ENCODE data around the gene UPK3A.
A peak's percentile ranks its signal among the peaks of the same experiment; 100 is the strongest.
"Not testable (repeated sequence)": the region's sequence is repeated elsewhere in the genome, so short reads cannot be mapped to it uniquely, and the experiment has no call there.

UPK3A gene

GRCh38 chr22:45254388-45254787, 30.4 kb upstream of the UPK3A start:
- H3K4me1 ChIP-seq (ENCODE audit: control insufficient read depth, low read depth, low read length) = no peaks in the 10 kb centered on the region
- no peak overlapping the region for H2BK15ac ChIP-seq (replicated peaks; ENCODE audit: low read depth)
- H2BK120ac ChIP-seq (ENCODE audit: low read depth, low read length) = no peak overlapping the region
- no peak overlapping the region for H2BK5ac ChIP-seq (ENCODE audit: low read length)
- H3K27me3 ChIP-seq (ENCODE audit: insufficient read depth, low read length, poor library complexity) = no peaks in the 10 kb centered on the region
- H3K79me2 ChIP-seq (ENCODE audit: control insufficient read depth, insufficient read depth, low read length) = no peaks in the 10 kb centered on the region
- no peaks in the 10 kb centered on the region for H3K36me3 ChIP-seq (ENCODE audit: control insufficient read depth, insufficient read depth, low read length)
- H3K23ac ChIP-seq (ENCODE audit: low read length) = no peak overlapping the region
- no CpG with 5 or more reads among the region's 7 CpGs for WGBS (ENCODE audit: extremely low coverage, insufficient coverage, low lambda C conversion rate)
- H3K18ac ChIP-seq (ENCODE audit: low read length) = no peak overlapping the region
- DNase-seq = no peak
- no peak overlapping the region for H3K4me3 ChIP-seq (ENCODE audit: low read length)
- H3K4ac ChIP-seq (ENCODE audit: low read depth, low read length) = no peak overlapping the region
- H4K5ac ChIP-seq (ENCODE audit: low read length) = no peak overlapping the region
- H3K9ac ChIP-seq (ENCODE audit: low read length) = no peak overlapping the region
- H3K79me1 ChIP-seq (ENCODE audit: low read length) = no peaks in the 10 kb centered on the region
- no peak overlapping the region for H4K8ac ChIP-seq (ENCODE audit: low read depth, low read length)
- H3K4me2 ChIP-seq (ENCODE audit: low read length) = no peak overlapping the region
- no peak overlapping the region for H2AK5ac ChIP-seq (ENCODE audit: low read length)
- no peak overlapping the region for H3K27ac ChIP-seq (ENCODE audit: low read depth, low read length)
- H3K56ac ChIP-seq (ENCODE audit: low read length) = peak overlapping the region; percentile 56

- Histone ChIP-seq H3K4me2 (ENCODE audit: low read length) (no peak overlapping the region), H4K5ac (ENCODE audit: low read length) (no peak overlapping the region), H3K4me3 (ENCODE audit: low read length) (no peak overlapping the region), H3K27ac (ENCODE audit: low read depth, low read length) (no peak overlapping the region), H2BK5ac (ENCODE audit: low read length) (no peak overlapping the region), H3K4me1 (ENCODE audit: control insufficient read depth, low read depth, low read length) (no peaks in the 10 kb centered on the region), H3K18ac (ENCODE audit: low read length) (no peak overlapping the region), H3K9ac (ENCODE audit: low read length) (no peak overlapping the region), H3K79me1 (ENCODE audit: low read length) (no peaks in the 10 kb centered on the region), H4K8ac (ENCODE audit: low read depth, low read length) (no peak overlapping the region), H3K36me3 (ENCODE audit: control insufficient read depth, insufficient read depth, low read length) (no peaks in the 10 kb centered on the region), H2BK15ac (replicated peaks; ENCODE audit: low read depth) (no peak overlapping the region), H3K4ac (ENCODE audit: low read depth, low read length) (no peak overlapping the region), H3K79me2 (ENCODE audit: control insufficient read depth, insufficient read depth, low read length) (no peaks in the 10 kb centered on the region), H3K56ac (ENCODE audit: low read length) (peak overlapping the region; percentile 56), H3K27me3 (ENCODE audit: insufficient read depth, low read length, poor library complexity) (no peaks in the 10 kb centered on the region), H2AK5ac (ENCODE audit: low read length) (no peak overlapping the region), H2BK120ac (ENCODE audit: low read depth, low read length) (no peak overlapping the region), H3K23ac (ENCODE audit: low read length) (no peak overlapping the region)
- no CpG with 5 or more reads among the region's 6 CpGs for WGBS (ENCODE audit: extremely low coverage, insufficient coverage, low lambda C conversion rate)
- no peak for DNase-seq
Observed at GRCh38 chr22:45254789-45255278, 29.9 kb upstream of the UPK3A start.

- WGBS (ENCODE audit: extremely low coverage, insufficient coverage, low lambda C conversion rate) = no CpG with 5 or more reads among the region's 4 CpGs
- H3K18ac ChIP-seq (ENCODE audit: low read length); H3K4me3 ChIP-seq (ENCODE audit: low read length): not testable (repeated sequence)
Observed at GRCh38 chr22:45257941-45258340, 26.8 kb upstream of the UPK3A start.

GRCh38 chr22:45259754-45260394, 24.9 kb upstream of the UPK3A start:
- no peak overlapping the region for H2BK15ac ChIP-seq (replicated peaks; ENCODE audit: low read depth)
- H3K18ac ChIP-seq (ENCODE audit: low read length) = no peak overlapping the region
- H3K9ac ChIP-seq (ENCODE audit: low read length) = no peak overlapping the region
- H4K8ac ChIP-seq (ENCODE audit: low read depth, low read length) = no peak overlapping the region
- no CpG with 5 or more reads among the region's 10 CpGs for WGBS (ENCODE audit: extremely low coverage, insufficient coverage, low lambda C conversion rate)
- no peak overlapping the region for H4K5ac ChIP-seq (ENCODE audit: low read length)
- H3K23ac ChIP-seq (ENCODE audit: low read length) = no peak overlapping the region
- H3K56ac ChIP-seq (ENCODE audit: low read length) = no peak overlapping the region
- H3K4me2 ChIP-seq (ENCODE audit: low read length) = no peak overlapping the region
- no peak overlapping the region for H3K27ac ChIP-seq (ENCODE audit: low read depth, low read length)
- no peak overlapping the region for H2BK5ac ChIP-seq (ENCODE audit: low read length)
- H3K36me3 ChIP-seq (ENCODE audit: control insufficient read depth, insufficient read depth, low read length) = no peaks in the 10 kb centered on the region
- no peak overlapping the region for H2AK5ac ChIP-seq (ENCODE audit: low read length)
- H3K79me1 ChIP-seq (ENCODE audit: low read length) = no peaks in the 10 kb centered on the region
- no peak overlapping the region for H3K4me3 ChIP-seq (ENCODE audit: low read length)
- H3K79me2 ChIP-seq (ENCODE audit: control insufficient read depth, insufficient read depth, low read length) = no peaks in the 10 kb centered on the region
- no peaks in the 10 kb centered on the region for H3K27me3 ChIP-seq (ENCODE audit: insufficient read depth, low read length, poor library complexity)
- no peak overlapping the region for H3K4ac ChIP-seq (ENCODE audit: low read depth, low read length)
- DNase-seq = no peak
- no peaks in the 10 kb centered on the region for H3K4me1 ChIP-seq (ENCODE audit: control insufficient read depth, low read depth, low read length)
- H2BK120ac ChIP-seq (ENCODE audit: low read depth, low read length) = no peak overlapping the region

More at GRCh38 chr22:45257941-45258340, 26.8 kb upstream of the UPK3A start:
- H3K36me3 ChIP-seq (ENCODE audit: control insufficient read depth, insufficient read depth, low read length); H3K4ac ChIP-seq (ENCODE audit: low read depth, low read length); H3K79me2 ChIP-seq (ENCODE audit: control insufficient read depth, insufficient read depth, low read length); H3K23ac ChIP-seq (ENCODE audit: low read length); DNase-seq; H2BK120ac ChIP-seq (ENCODE audit: low read depth, low read length); H2BK15ac ChIP-seq (replicated peaks; ENCODE audit: low read depth); H3K27me3 ChIP-seq (ENCODE audit: insufficient read depth, low read length, poor library complexity); H4K5ac ChIP-seq (ENCODE audit: low read length); H3K9ac ChIP-seq (ENCODE audit: low read length); H3K4me2 ChIP-seq (ENCODE audit: low read length); H3K4me1 ChIP-seq (ENCODE audit: control insufficient read depth, low read depth, low read length); H4K8ac ChIP-seq (ENCODE audit: low read depth, low read length); H3K56ac ChIP-seq (ENCODE audit: low read length); H3K27ac ChIP-seq (ENCODE audit: low read depth, low read length); H2BK5ac ChIP-seq (ENCODE audit: low read length); H2AK5ac ChIP-seq (ENCODE audit: low read length); H3K79me1 ChIP-seq (ENCODE audit: low read length): not testable (repeated sequence)

GRCh38 chr22:45260395-45260759, 24.4 kb upstream of the UPK3A start:
- H3K79me2 ChIP-seq (ENCODE audit: control insufficient read depth, insufficient read depth, low read length); H3K18ac ChIP-seq (ENCODE audit: low read length); H3K9ac ChIP-seq (ENCODE audit: low read length); H4K8ac ChIP-seq (ENCODE audit: low read depth, low read length); DNase-seq; H4K5ac ChIP-seq (ENCODE audit: low read length); H3K27ac ChIP-seq (ENCODE audit: low read depth, low read length); H3K79me1 ChIP-seq (ENCODE audit: low read length); H2AK5ac ChIP-seq (ENCODE audit: low read length); H3K4me3 ChIP-seq (ENCODE audit: low read length); H3K4me1 ChIP-seq (ENCODE audit: control insufficient read depth, low read depth, low read length); H3K27me3 ChIP-seq (ENCODE audit: insufficient read depth, low read length, poor library complexity); H2BK120ac ChIP-seq (ENCODE audit: low read depth, low read length); H3K4me2 ChIP-seq (ENCODE audit: low read length); H3K23ac ChIP-seq (ENCODE audit: low read length); H3K4ac ChIP-seq (ENCODE audit: low read depth, low read length); H2BK5ac ChIP-seq (ENCODE audit: low read length); H3K36me3 ChIP-seq (ENCODE audit: control insufficient read depth, insufficient read depth, low read length); H3K56ac ChIP-seq (ENCODE audit: low read length); H2BK15ac ChIP-seq (replicated peaks; ENCODE audit: low read depth): not testable (repeated sequence)
- WGBS (ENCODE audit: extremely low coverage, insufficient coverage, low lambda C conversion rate) = no CpG with 5 or more reads among the region's 9 CpGs

All from mesendoderm (in vitro differentiated cells).